Measurements from ENCODE around the gene GABARAP. TPM values are rescaled to one million over a fixed set of nuclear protein-coding genes. Genes with fewer than 3 reads are reported as not detected.

Gene GABARAP
- total and polyA plus RNA-seq, 2 of the 8 experiments (the other 6 are each of a cell fraction or from before 2014, with no cell fraction given): 252 to 581 TPM

DNA sequence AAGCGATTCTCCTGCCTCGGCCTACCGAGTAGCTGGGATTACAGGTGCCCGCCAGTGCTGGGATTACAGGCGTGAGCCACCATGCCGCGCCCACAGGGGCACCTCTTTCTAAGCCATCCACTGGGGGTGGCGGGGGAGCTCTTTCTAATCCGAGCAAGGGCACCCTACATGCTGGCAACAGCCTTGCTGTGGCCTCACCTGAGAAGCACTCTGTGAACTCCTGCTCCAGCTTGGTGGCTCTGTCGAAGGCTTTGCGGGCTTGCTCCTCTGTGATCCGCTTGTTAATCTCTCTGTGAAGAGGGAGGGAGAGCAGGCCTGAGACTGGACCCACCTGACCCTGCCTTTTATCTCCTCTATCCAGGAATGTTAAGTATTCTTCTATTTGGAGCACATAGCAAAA lies 51.2 kb downstream of the GABARAP start:
- H2BK120ac ChIP-seq (replicated peaks; ENCODE audit: low read depth, low read length): no peak overlapping the region
- no peak overlapping the region for H2AK5ac ChIP-seq (ENCODE audit: low read depth, low read length)
- no peak overlapping the region for H3K9ac ChIP-seq (replicated peaks in 1 of 4; ENCODE audit: extremely low read depth in 1 of 4, low read depth in 3 of 4, low read length in 3 of 4)
- no peak overlapping the region for H2BK12ac ChIP-seq (ENCODE audit: low read depth, low read length)
- POLR2A ChIA-PET (ENCODE audit: partially characterized antibody): interaction anchor here (1.1 to 1.2 kb wide), 4 partner anchors 13 to 30 kb away, joined by 3 to 7 read pairs (median 4); no protein-coding TSS in a partner anchor
- H3K9me3 ChIP-seq (ENCODE audit: insufficient read depth in 2 of 2, low read depth in 1 of 2, low read length in 1 of 2): no peaks in the 10 kb centered on the region
- H3K4me3 ChIP-seq (ENCODE audit: extremely low read depth in 1 of 4, insufficient read depth in 2 of 4, low read depth in 3 of 4, low read length in 4 of 4): no peak overlapping the region
- no peaks in the 10 kb centered on the region for H3K79me1 ChIP-seq (ENCODE audit: low read depth, low read length)
- no peak overlapping the region for H4K91ac ChIP-seq (replicated peaks; ENCODE audit: insufficient read length, low read length)
- no peak for FAIRE-seq
- WGBS, 2 experiments (ENCODE audit: extremely low coverage in 1 of 2, insufficient coverage in 1 of 2, insufficient read length in 1 of 2, insufficient replicate concordance in 2 of 2, low coverage in 1 of 2, low lambda C conversion rate in 2 of 2, missing lambda C conversion rate in 1 of 2): 91% methylated on average over 12 of the region's 12 CpGs; no CpG with 5 or more reads in 1 of the 2 experiments
- H4K20me1 ChIP-seq (replicated peaks in 1 of 2; ENCODE audit: control insufficient read depth in 1 of 2, insufficient read depth in 2 of 2, low read length in 2 of 2): peaks cover 5 to 14% of the 10 kb centered on the region in 2 experiments
- H3K79me2 ChIP-seq (ENCODE audit: control insufficient read depth in 1 of 2, insufficient read depth in 2 of 2, low read length in 2 of 2): no peaks in the 10 kb centered on the region
- no peak overlapping the region for H2BK20ac ChIP-seq (ENCODE audit: low read length)
- peaks cover 12 to 28% (median 19%) of the 10 kb centered on the region in 4 experiments; a peak in 7 of 8 replicates for H3K36me3 ChIP-seq (ENCODE audit: control insufficient read depth in 2 of 4, insufficient read depth in 4 of 4, low read length in 3 of 4)
- H4K8ac ChIP-seq (ENCODE audit: extremely low read depth, insufficient read depth, low read length): no peak overlapping the region
- no peak overlapping the region for H2BK5ac ChIP-seq (ENCODE audit: low read depth, low read length)
- CTCF ChIA-PET (ENCODE audit: partially characterized antibody): interaction anchor here (0.6 to 1.1 kb wide), 3 partner anchors 30 to 478 kb away, joined by 3 to 4 read pairs (median 3); no protein-coding TSS in a partner anchor
- no peaks in the 10 kb centered on the region for H3K4me1 ChIP-seq (replicated peaks in 1 of 4; ENCODE audit: control insufficient read depth in 3 of 4, insufficient read depth in 4 of 4, low read length in 3 of 4)
- no peak overlapping the region for H3K4ac ChIP-seq (replicated peaks; ENCODE audit: insufficient read length, low read depth, low read length)
- no peak overlapping the region for H3K27ac ChIP-seq (ENCODE audit: low read depth, low read length)
- no peak overlapping the region for H3K56ac ChIP-seq (replicated peaks; ENCODE audit: insufficient read length, low read depth, low read length)
- no peak overlapping the region for H4K5ac ChIP-seq (ENCODE audit: insufficient read length, low read depth, low read length)
- no peaks in the 10 kb centered on the region for H3K27me3 ChIP-seq (replicated peaks in 1 of 4; ENCODE audit: control insufficient read depth in 3 of 4, extremely low read depth in 1 of 4, insufficient read depth in 3 of 4, low read length in 3 of 4)
- no peak overlapping the region for H2BK15ac ChIP-seq (ENCODE audit: low read length)
- H3K14ac ChIP-seq (ENCODE audit: insufficient read length): no peak overlapping the region
- H3K23me2 ChIP-seq (ENCODE audit: low read depth, low read length): no peaks in the 10 kb centered on the region
- no peak for DNase-seq (ENCODE audit: low read depth in 1 of 2, low spot score in 2 of 2)
- no peak overlapping the region for H3K4me2 ChIP-seq (ENCODE audit: insufficient read depth in 1 of 2, low read depth in 2 of 2, low read length in 2 of 2)
- no peak overlapping the region for H3K18ac ChIP-seq (ENCODE audit: extremely low read depth, low read length)
- no peak overlapping the region for H3K23ac ChIP-seq (ENCODE audit: insufficient read length)
- TF ChIP-seq CHD1 (IDR thresholded peaks at IDR 0.05; ENCODE audit: low read depth, low read length) (no peak), RFX5 (IDR thresholded peaks at IDR 0.05; ENCODE audit: borderline replicate concordance, low read depth, low read length) (no peak), SUZ12 (IDR thresholded peaks at IDR 0.05; ENCODE audit: low read length) (no peak)
- TF ChIP-seq, protein P1, sequence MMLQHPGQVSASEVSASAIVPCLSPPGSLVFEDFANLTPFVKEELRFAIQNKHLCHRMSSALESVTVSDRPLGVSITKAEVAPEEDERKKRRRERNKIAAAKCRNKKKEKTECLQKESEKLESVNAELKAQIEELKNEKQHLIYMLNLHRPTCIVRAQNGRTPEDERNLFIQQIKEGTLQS (IDR thresholded peaks at IDR 0.05; ENCODE audit: insufficient read depth, low read depth, low read length): no peak
- TF ChIP-seq, protein P2, sequence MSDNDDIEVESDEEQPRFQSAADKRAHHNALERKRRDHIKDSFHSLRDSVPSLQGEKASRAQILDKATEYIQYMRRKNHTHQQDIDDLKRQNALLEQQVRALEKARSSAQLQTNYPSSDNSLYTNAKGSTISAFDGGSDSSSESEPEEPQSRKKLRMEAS (IDR thresholded peaks at IDR 0.05): no peak
- no peak overlapping the region for H2AFZ ChIP-seq (ENCODE audit: low read length)
